Measurements from ENCODE around the gene KPNA5. TPM values are rescaled to one million over a fixed set of nuclear protein-coding genes. Genes with fewer than 3 reads are reported as not detected.
"Not testable (repeated sequence)": the region's sequence is repeated elsewhere in the genome, so short reads cannot be mapped to it uniquely, and the experiment has no call there.

The KPNA5 gene
- total RNA-seq, 2 donors from 2014 or later = 5.1 to 6.9 TPM

DNA sequence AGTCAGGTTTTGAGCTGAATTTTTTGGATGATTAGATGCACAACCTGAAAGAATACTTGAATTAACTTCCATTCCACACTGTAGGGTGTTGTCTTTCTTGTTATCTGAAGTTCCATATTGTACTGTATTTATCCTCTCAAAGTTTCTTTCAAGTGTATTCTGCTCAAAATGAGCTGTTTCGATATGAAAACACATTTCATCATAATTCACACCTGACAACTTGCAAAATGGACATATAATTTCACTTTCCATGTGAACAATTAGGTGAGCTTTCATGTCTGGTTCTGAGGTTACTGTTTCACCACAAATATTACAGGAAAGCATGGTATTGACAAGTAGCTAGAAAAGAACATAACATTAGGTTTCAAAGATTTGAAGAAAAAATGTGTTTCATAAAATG is 14.1 kb upstream of the KPNA5 start:
- Histone ChIP-seq H3K36me3 (no peaks in the 10 kb centered on the region), H3K4me3 (no peak overlapping the region), H3K9me3 (no peaks in the 10 kb centered on the region), H3K27me3 (no peaks in the 10 kb centered on the region), H3K4me1 (peaks cover 0 to 20% of the 10 kb centered on the region in 2 donors), H3K27ac (no peak overlapping the region)
- TF ChIP-seq, protein P1, sequence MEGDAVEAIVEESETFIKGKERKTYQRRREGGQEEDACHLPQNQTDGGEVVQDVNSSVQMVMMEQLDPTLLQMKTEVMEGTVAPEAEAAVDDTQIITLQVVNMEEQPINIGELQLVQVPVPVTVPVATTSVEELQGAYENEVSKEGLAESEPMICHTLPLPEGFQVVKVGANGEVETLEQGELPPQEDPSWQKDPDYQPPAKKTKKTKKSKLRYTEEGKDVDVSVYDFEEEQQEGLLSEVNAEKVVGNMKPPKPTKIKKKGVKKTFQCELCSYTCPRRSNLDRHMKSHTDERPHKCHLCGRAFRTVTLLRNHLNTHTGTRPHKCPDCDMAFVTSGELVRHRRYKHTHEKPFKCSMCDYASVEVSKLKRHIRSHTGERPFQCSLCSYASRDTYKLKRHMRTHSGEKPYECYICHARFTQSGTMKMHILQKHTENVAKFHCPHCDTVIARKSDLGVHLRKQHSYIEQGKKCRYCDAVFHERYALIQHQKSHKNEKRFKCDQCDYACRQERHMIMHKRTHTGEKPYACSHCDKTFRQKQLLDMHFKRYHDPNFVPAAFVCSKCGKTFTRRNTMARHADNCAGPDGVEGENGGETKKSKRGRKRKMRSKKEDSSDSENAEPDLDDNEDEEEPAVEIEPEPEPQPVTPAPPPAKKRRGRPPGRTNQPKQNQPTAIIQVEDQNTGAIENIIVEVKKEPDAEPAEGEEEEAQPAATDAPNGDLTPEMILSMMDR (IDR thresholded peaks at IDR 0.05) = no peak
- no peak for DNase-seq (ENCODE audit: low spot score)

DNA sequence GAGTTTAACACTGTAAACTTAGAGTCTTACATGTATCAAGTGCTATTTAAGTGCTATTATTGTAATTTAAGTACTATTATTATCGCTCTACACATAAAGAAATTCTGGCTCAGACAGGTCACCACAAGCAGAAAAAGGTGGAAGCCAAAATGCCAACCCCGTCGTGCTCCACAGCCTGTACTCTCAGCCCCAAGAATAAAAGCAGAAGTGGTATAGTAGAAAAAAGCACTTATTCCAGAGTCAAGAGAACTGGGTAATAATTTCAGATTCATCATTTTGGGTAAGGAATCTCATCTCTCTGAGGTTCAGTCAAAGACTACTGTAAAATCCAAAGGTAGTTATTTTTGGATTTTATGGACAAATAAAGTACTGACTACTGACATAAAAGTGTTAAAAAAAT is 13.4 kb upstream of the KPNA5 start:
- Histone ChIP-seq H3K27ac (peak overlapping the region in 1 of 2 donors; percentile 74), H3K9me3 (no peaks in the 10 kb centered on the region), H3K4me1 (peaks cover 0 to 20% of the 10 kb centered on the region in 2 donors), H3K4me3 (peak overlapping the region; percentile 73 to 94), H3K27me3 (no peaks in the 10 kb centered on the region), H3K36me3 (no peaks in the 10 kb centered on the region)
- TF ChIP-seq, protein P1 (IDR thresholded peaks at IDR 0.05) = no peak
- DNase-seq (ENCODE audit: low spot score) = no peak

DNA sequence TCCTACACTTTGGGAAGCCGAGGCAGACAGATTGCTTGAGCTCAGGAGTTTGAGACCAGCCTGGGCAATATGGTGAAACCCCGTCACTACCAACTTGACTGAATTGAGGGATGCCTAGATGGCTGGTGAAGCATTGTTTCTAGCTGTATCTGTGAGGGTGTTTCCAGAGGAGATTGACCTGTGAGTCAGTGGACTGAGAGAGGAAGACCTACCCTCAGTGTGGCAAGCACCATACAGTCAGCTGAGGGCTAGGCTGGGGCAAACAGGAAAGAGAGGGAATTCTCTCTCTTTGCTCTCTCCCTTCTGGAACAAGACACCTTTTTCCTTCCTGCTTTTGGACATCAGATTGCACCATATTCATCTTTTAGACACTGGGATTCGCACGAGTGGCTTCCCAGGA is 8.7 kb upstream of the KPNA5 start:
- peaks cover 0 to 6% of the 10 kb centered on the region in 2 donors for H3K4me1 ChIP-seq
- no peak for DNase-seq (ENCODE audit: low spot score)

DNA sequence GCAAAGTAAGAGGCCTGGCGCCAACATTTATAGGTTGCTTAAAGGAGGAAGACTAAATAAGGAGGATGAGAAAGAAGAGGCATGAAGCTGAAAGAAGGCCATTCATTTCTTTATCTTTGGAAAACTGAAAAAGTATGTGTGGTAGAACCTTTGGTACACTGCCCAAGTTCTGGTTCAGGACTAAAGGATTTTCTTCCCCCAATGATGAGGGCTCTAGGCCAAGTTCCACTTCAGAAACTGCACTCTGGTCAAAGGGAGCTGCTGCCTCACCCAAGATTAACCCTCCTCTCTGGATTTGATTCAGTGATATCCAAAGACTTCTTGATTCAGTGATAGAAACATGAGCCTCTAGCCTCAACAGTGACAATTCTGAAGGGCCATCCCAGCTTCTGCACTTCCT is 5.0 kb upstream of the KPNA5 start:
- Histone ChIP-seq H3K4me1 (peaks cover 0 to 5% of the 10 kb centered on the region in 2 donors), H3K27ac (no peak overlapping the region), H3K9me3 (no peaks in the 10 kb centered on the region), H3K36me3 (no peaks in the 10 kb centered on the region), H3K4me3 (no peak overlapping the region), H3K27me3 (no peaks in the 10 kb centered on the region)
- no peak for DNase-seq (ENCODE audit: low spot score)
- TF ChIP-seq, protein P1 (IDR thresholded peaks at IDR 0.05) = no peak

More for the DNA sequence above, 8.7 kb upstream of the KPNA5 start:
- Histone ChIP-seq H3K4me3 (no peak overlapping the region), H3K9me3 (no peaks in the 10 kb centered on the region), H3K27me3 (no peaks in the 10 kb centered on the region), H3K27ac (no peak overlapping the region), H3K36me3 (no peaks in the 10 kb centered on the region)
- TF ChIP-seq, protein P1 (IDR thresholded peaks at IDR 0.05) = no peak

- Histone ChIP-seq H3K4me3 (peak overlapping the region in 1 of 2 donors; percentile 78), H3K9me3 (no peaks in the 10 kb centered on the region), H3K27me3 (no peaks in the 10 kb centered on the region), H3K27ac (peak overlapping the region in 1 of 2 donors; percentile 88), H3K36me3 (no peaks in the 10 kb centered on the region), H3K4me1 (peaks cover 0 to 21% of the 10 kb centered on the region in 2 donors)
- no peak for DNase-seq (ENCODE audit: low spot score)
- TF ChIP-seq, protein P1 (IDR thresholded peaks at IDR 0.05) = no peak
These were observed 1.3 kb downstream of the KPNA5 start for GRCh38 chr6:116682334-116682712.

- TF ChIP-seq, protein P1 (IDR thresholded peaks at IDR 0.05) = no peak
- Histone ChIP-seq H3K36me3 (no peaks in the 10 kb centered on the region), H3K9me3 (no peaks in the 10 kb centered on the region), H3K27ac (no peak overlapping the region), H3K27me3 (no peaks in the 10 kb centered on the region), H3K4me1 (peaks cover 0 to 20% of the 10 kb centered on the region in 2 donors), H3K4me3 (no peak overlapping the region)
- DNase-seq (ENCODE audit: low spot score) = no peak
These were observed 4.5 kb downstream of the KPNA5 start for GRCh38 chr6:116685437-116685993.

- not testable (repeated sequence) for H3K27me3 ChIP-seq; H3K27ac ChIP-seq; H3K9me3 ChIP-seq; DNase-seq (ENCODE audit: low spot score); H3K36me3 ChIP-seq; H3K4me3 ChIP-seq
- peaks cover 0 to 19% of the 10 kb centered on the region in 2 donors for H3K4me1 ChIP-seq
These were observed 5.6 kb downstream of the KPNA5 start for GRCh38 chr6:116686475-116687101.
